HG02840 (cell line): Measurements from ENCODE around the gene ABCC11.

Experiments
- ATAC-seq: cut with Tn5 transposase; IDR thresholded peaks from one replicate; pipeline ENCODE4 v1.9.1; 2021; ENCODE audit warnings: mild to moderate bottlenecking, moderate library complexity, moderate number of reproducible peaks; ENCODE audit not compliant: unreplicated experiment, low FRiP score

Gene ABCC11

DNA sequence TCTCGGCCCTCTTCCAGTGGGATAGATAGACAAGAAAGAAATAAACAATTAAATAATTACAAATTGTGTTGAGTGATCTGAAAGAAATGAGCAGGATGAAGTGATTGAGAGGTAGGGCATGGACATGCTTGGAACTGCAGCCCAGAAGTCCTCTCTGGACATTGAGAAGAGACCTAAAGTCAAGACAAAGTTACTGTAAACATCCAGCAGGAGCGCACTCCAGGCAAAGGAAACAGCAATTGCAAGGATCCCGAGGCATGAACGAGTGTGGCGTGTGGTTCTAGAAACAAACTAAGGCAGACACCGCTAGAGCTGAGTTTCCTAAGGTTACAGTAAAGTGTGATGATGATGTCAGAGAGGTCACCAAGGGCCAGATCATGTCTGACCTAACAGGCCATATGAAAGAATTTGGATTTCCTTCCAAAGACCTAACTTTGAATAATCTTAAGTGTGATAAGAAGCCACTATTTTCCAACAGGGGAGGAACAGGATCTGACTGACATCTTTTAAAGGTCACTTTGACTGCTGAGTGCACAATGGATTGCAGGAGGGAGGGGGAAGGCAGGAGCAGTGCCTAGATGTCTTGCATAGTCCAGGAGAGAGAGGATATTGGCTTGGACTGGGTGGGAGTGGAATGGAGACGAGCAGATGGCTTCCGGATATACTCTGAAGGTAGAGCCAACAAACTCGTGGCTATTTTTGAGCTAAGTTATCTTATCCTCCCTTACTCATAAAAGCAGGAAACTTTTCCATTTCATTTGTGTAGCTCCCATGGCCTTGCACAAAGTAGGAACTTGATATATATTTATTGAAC lies 110.6 kb downstream of the ABCC11 start:
- ATAC-seq = no peak

DNA sequence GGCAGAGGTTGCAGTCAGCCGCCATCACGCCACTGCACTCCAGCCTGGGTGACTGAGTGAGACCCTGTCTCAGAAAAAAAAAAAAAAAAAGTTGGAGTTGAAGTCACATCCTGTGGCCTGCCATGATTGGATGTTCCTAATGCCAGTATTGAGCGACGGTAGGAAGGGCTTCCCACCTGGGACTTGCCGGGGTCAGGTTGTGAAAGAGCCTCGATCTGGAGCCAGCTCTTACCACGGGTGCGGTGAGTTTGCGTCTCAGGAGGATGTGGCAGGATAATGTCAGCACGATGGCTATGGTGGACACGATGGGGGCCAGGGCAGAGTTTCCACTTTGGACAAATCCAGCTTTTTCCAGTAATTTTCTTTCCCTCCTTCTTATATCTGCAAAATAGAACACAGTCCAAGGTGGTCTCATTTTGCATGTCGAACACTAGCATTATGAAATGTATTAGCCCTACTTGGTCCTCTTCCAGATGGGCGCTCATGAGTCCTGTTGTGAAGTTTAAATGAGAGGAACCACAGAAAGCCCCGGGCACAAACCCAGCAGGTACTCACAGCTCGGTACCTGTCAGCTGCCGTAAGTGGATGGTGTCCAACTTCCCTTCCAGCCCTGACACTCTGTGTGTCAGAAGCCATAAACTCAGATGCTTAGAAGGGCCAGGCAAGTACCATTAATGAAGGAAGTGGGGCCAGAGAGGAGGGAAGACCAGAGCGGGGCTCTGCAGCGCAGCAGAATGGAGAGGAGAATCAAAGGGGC lies 113.7 kb downstream of the ABCC11 start:
- ATAC-seq = no peak

DNA sequence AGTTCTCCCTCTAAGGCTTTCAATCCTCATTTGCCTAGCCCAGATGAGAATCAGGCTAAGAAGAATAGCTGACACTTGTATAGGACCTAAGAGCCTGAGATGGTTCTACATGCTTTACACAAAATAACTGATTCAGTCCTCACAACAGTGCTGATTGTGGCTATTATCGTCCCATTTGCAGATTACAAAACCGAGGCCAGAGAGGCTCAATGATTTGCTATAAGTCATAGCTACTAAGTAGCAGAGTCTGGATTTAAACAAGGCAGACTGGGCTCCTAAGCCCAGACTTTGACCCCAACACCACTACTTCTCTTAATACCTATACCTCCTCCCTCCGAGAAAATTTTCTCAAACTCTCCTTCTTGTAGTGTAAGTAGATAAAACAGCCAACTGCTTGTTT lies 114.6 kb downstream of the ABCC11 start:
- no peak for ATAC-seq

DNA sequence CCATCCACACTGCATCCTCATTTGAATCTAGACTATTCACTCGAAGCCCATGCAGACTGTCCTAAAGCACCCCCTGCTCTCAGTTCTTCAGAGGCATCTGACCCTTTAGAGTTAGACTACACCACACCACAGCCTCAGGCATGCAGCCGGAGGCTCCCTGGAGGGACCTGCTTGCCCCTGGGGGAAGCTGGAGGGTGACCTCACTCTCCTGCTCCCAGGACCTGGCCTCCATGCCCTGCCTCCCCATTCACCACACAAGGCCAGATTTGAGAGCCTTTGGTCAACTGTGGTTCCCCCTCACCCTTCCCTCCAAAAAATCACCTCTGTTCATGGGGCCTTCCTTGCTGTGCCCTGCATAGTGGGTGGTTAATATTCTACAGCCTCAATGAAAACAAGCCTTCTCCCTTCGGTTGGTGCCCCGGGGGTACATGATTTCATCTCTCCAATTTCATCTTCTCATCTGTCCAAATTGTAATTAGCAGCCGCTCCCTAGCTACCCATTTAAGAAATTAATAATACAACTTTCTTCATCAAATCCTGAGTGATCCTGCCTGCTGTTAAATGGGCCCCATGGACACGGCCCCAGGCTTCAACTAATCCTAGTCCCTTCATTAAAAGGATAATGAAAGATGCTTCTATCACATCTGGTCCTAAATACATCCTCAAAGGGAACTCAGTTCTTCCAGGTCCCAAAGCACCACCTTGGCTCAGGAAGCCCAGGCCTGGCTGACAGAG lies 116.0 kb downstream of the ABCC11 start:
- ATAC-seq = no peak

DNA sequence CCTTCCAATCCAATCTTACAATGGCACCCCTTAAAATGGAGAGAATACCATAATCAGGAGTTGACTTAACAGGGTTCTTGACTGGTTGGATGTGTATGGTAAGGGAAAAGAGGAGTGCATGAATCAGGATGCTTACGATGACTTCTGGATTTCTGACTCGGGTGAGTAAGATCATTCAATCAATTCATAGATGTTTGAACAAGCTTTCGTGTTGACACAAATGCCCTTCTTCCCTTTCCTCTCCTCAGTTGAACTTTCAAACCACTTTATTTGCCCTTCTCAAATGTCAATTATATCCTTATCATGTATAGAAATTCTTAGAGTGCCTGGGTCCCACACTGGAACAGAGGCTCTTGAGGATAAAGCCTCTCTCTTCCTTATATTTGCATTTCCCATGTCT lies 117.4 kb downstream of the ABCC11 start:
- ATAC-seq = no peak

DNA sequence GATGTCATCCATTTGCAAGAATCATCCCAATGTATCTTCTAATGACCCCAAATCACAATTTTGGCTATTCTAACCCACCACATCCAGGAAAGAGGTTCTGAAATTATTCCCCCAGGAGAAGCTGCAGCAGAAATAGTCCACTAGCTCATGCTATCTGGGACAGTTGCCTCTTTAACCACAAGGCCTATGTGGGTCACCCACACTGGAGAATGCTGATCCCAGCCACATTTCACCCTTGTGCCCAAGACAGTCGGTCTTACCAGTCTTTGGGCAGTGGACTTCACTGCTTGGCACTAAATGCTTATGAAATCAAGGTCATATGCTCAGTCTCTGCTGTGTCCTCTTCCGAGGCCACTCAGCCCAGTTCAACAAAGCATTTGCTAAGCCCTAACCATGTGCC lies 118.6 kb downstream of the ABCC11 start:
- no peak for ATAC-seq

DNA sequence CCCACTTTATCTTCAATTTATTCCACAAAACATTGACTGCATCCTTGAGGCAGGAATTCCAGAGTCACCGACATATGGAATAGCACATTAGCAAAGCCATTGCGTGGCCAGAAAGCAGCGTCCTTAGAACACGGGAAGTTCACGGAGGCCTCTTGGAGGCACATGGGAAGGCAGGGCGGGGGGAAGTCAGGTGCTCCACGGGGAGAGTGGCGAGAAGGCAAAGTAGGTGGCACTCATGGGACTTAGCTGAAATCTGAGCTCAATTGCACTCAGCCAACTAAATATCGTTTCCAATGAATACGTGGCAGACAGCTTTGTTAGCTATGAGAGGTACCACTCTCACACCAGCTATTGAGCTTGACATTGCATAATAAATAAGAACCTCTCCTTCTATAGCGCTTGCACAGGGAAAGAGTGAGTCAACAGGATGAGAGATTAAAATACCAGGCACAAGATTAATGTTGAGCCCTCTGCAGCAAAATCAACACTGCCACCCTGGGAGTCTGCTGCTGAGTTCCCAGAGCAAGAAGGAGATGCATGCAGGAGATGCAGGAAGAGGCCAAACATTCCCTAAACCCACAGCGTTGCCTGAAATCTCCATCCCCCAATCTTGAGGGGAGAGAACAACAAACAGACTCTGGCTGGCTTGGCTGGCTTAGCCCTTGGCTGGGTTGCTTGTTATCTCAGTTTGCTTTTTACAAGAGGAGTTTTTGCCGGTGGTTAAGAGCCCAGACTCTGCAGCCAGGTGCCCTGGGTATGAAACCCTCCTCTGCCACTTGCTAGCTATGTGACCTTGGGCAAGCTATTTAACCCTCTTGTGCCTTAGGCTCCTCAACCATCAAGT lies 120.3 kb downstream of the ABCC11 start:
- no peak for ATAC-seq

DNA sequence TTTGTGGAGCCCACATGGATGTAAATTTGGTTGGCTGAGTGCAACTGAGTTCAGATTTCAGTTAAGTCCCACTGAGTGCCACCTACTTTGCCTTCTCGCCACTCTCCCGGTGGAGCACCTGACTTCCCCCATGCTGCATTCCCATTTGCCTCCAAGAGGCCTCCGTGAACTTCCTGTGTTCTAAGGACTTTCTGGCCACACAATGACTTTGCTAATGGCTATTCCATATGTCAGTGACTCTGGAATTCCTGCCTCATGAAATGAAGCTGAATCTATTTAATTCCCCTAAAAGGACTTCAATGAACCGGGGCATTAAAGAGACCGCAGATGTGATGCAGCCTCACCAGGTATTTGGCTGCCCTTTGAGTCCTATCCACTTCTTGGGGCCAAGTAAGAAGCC lies 121.5 kb downstream of the ABCC11 start:
- no peak for ATAC-seq

DNA sequence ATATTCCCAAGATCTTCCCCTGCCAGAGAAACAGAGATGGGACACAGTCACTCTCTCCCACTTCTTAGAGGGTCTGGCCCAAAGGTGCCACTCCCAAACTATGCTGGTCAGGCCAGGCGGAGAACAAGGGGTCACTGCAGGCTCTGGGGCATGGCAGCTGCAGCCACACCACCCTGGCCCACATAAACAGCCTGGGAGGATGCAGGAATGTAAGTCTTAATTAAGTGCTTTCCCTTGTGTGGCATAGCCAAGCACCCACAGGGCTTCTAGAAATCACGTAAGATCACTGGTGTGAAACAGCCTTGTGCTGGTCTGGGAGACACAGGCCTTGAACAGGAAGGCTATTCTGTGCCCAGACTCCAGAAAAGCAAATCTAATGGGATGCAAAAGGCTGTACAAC lies 123.1 kb downstream of the ABCC11 start:
- ATAC-seq = no peak

DNA sequence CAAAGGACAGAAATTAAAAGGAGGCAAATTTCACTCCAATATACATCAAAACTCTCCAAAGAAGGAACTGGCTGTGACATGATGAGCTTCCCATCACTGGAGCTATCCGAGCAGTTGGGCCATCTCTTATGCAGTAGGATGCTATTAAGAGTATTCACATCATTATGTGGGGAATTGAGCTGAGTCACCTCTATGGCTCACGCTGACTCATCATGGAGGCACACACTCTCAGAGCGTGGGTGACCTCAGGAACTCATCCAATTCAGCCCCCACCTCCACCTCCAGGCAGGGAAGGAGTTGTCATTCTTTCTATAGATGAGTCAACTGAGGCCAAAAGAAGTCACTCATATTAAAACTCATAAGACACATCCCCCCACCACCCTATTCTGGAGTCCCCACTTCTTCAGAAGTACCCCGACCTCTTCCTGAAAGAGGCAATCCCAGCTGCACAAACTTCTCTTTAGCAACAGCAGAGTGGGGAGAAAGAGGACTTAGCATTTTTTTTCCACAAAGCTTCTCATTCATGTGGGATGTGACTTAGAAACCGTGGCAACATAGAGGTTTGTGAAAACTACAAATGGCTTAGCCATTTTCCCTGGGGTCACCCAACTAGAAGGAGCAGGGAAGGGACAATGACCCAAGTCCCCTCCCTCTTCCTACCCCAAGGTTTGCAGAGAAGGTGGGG lies 124.1 kb downstream of the ABCC11 start:
- ATAC-seq = no peak

DNA sequence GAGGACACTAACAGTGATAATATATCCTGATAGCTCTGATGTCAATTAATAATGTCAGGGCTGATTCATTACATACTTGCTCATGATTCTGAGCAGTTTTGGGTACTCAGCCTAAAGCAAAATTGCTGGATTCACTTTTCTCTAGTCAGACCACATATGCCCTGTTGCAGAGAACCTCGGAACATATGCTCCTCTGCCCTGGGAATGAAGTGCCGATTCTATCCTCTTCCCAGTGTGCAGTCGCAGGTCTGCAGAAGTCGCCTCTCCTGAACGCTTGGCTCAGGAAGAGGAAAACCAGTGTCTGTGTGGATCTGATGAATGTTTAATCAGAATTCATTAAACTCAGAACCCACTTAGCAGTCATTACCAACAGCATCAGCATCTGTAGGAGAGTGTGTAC lies 126.1 kb downstream of the ABCC11 start:
- ATAC-seq = no peak

DNA sequence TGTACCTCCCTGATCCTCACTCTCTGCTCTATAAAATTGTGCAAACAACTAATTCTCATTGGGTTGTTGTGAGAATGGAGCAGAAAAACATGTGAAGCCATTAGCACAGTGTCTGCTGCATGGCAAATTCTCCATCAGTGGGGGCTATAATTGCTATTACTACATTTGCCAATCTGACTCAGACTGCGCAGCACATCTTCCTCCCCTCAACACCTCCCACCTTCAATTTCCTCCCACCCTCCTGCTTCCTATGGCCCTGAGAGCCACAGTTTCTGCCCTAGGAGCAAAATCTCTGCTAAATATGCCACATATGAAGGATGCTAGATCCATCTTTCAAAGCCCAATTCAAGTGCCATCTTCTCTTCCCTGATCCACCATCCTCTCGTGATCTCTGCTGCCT lies 128.5 kb downstream of the ABCC11 start:
- ATAC-seq = no peak

DNA sequence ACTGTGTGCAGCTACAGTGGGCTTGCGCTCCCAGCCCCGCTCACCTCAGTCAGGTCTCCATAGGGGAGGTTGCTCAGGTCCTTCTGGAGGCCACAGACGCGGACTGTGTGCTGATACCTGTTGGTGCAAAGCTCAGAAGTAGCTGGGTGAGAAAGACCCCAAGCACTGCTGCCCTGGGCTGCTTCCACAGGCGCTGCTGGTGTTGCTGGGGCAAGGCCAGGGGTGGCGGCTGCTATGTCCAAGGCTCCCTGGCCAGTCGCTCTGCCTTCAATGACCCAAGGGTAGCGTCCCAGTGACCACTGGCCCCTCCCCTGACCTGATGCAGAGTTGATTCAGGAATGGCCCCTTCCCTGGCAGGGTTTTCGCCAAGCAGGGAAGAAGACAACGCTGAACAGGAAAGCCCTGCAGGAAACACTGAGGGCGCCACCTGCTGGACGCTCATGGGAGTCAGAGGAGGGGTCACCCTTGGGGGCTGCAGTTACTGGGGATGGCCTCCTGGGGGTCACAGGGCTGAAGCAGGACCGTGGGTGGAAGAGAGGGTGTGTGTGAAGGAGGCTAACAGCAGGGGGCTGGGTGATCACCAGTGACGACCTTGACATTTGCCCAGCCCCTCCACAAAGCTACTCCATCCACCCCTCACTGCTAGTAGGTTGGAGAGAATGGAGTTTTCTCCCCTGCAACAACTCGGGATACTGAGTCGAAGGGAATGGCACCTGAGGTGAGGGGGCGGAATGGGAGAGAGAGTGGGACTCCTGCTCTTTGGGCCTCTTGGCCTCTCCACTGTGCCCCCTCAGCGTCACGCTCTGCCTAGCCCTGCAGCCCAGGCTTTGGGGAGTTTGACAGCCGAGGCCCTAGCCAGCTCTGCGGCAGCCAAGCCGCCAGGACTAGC lies 129.9 kb downstream of the ABCC11 start:
- ATAC-seq = no peak
